T-cell (primary cell): ENCODE measurements around the gene HSP90B1. TPM values are rescaled to one million over a fixed set of nuclear protein-coding genes. Genes with fewer than 3 reads are reported as not detected.

Experiments used
- ATAC-seq, 4 experiments: fragments of 200-7000 bp in 3 of 4; fragments of 150-1000 bp in 1 of 4; cut with Tn5 transposase; replicated peaks in 1 of 4; 1 replicate in 3 of 4; 2 replicates in 1 of 4; pipeline ENCODE4 v1.10.0; 2021; ENCODE audit warnings: moderate library complexity in 3 of 4, mild to moderate bottlenecking in 2 of 4, moderate number of reproducible peaks in 1 of 4
- CTCF ChIA-PET, 2 donors: fragments of 300-600 bp; sonication (Branson Sonifier 250); formaldehyde crosslinking; loops; one replicate each; lab custom pipeline; 2022; ENCODE audit warnings: antibody characterized with exemption in 2 of 2; lab: Charles Lee
- POLR2A ChIA-PET, 2 donors: fragments of 300-600 bp; sonication (Branson Sonifier 250); formaldehyde crosslinking; loops; one replicate each; lab custom pipeline; 2022; ENCODE audit warnings: antibody characterized with exemption in 2 of 2; lab: Charles Lee
- DNase-seq, 35 experiments: peaks; one replicate each; pipeline versions ENCODE4 v3.0.0 to v3.0.0-alpha.2; 2013 to 2023
- H3K27ac ChIP-seq: one replicate; pipeline ENCODE4 v1.5.1; 2013; ENCODE audit warnings: low read length
- H3K27me3 ChIP-seq, 2 experiments: replicated peaks in 1 of 2; 1 replicate in 1 of 2; 2 replicates in 1 of 2; pipeline versions ENCODE4 v1.6.1 to v1.7.0; 2013; ENCODE audit warnings: low read length in 1 of 2, mixed read lengths in 1 of 2; ENCODE audit not compliant: control insufficient read depth in 2 of 2, insufficient read depth in 2 of 2; ENCODE audit errors: extremely low read depth in 1 of 2
- H3K36me3 ChIP-seq, 2 donors: 1 replicate in 1 of 2; 2 replicates in 1 of 2; pipeline versions ENCODE4 v1.6.1 to v1.7.0; 2013; ENCODE audit warnings: low read length in 1 of 2; ENCODE audit not compliant: control insufficient read depth in 2 of 2, insufficient read depth in 1 of 2; ENCODE audit errors: extremely low read depth in 1 of 2
- H3K4me1 ChIP-seq, 2 experiments: 1 replicate in 1 of 2; 2 replicates in 1 of 2; pipeline versions ENCODE4 v1.6.1 to v1.7.0; 2013; ENCODE audit warnings: low read length in 2 of 2, mixed read lengths in 1 of 2; ENCODE audit not compliant: insufficient read depth in 2 of 2, control insufficient read depth in 1 of 2; ENCODE audit errors: extremely low read depth in 1 of 2
- H3K4me3 ChIP-seq, 2 donors: 1 replicate in 1 of 2; 2 replicates in 1 of 2; pipeline versions ENCODE4 v1.5.1 to v1.7.0; 2013; ENCODE audit warnings: mild to moderate bottlenecking in 2 of 2, low read length in 1 of 2, moderate library complexity in 1 of 2; ENCODE audit not compliant: control insufficient read depth in 1 of 2; ENCODE audit errors: extremely low read depth in 1 of 2
- H3K9me3 ChIP-seq: 2 replicates; pipeline ENCODE4 v1.7.0; 2013
- H3K27ac Mint-ChIP-seq, 2 donors: one replicate each; pipeline ENCODE4 v1.8.0; 2020 to 2021; ENCODE audit warnings: mild to moderate bottlenecking in 2 of 2, mixed read lengths in 2 of 2
- H3K27me3 Mint-ChIP-seq, 2 donors: one replicate each; pipeline ENCODE4 v1.8.0; 2021 to 2022; ENCODE audit warnings: mixed read lengths in 2 of 2
- H3K36me3 Mint-ChIP-seq: one replicate; pipeline ENCODE4 v1.8.0; 2021; ENCODE audit warnings: mixed read lengths
- H3K4me1 Mint-ChIP-seq, 3 donors: one replicate each; pipeline ENCODE4 v1.8.0; 2020 to 2022; ENCODE audit warnings: mixed read lengths in 3 of 3, mild to moderate bottlenecking in 1 of 3
- H3K4me3 Mint-ChIP-seq, 3 donors: one replicate each; pipeline ENCODE4 v1.8.0; 2020 to 2022; ENCODE audit warnings: mild to moderate bottlenecking in 3 of 3, mixed read lengths in 3 of 3, moderate library complexity in 3 of 3
- H3K9me3 Mint-ChIP-seq, 3 donors: one replicate each; pipeline ENCODE4 v1.8.0; 2020 to 2022; ENCODE audit warnings: mixed read lengths in 3 of 3
- WGBS: methylation state at CpG from one replicate; pipeline ENCODE4 v1.1.5; 2013; ENCODE audit warnings: missing lambda C conversion rate; ENCODE audit not compliant: insufficient coverage; 5-methylcytosine and 5-hydroxymethylcytosine counted together
- total RNA-seq, 35 experiments: library from RNA in 6 of 35; stranded (reverse) in 6 of 35; fragments of 120-200 nt in 1 of 35; gene quantifications; one replicate each; pipeline versions ENCODE4 v1.2.1 to v1.2.4 and lab custom pipeline; 2013 to 2026

The HSP90B1 gene
- total RNA-seq, 5 donors from 2014 or later (not counting 1 experiment from before 2014, with no cell fraction given) = 240 to 310 (median 290) TPM

DNA sequence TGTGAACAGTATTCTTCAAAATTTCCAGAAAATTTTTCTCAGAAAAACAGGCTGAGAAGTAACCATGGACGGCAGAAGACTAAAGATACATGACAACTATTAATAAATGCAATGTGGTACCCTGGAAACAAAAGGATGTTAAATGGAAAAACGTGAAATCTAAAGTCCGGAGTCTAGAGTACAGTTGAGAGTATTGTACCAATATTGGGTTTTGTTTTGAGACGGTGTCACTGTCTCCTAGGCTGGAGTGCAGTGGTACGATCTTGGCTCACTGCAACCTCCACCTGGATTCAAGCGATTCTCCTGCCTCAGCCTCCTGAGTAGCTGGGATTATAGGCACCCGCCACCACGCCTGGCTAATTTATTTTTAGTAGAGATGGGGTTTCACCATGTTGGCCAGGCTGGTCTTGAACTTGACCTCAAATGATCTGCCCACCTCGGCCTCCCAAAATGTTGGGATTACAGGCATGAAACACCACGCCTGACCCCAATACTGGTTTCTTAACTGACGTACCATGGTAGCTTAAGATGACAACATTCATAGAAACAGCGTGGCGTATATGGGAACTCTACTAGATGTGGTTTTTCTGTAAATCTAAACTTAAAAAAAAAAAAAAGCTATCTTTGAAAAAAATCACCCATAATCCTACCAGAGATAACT, 18.7 kb downstream of the HSP90B1 start:
- Histone ChIP-seq H3K27ac (no peak overlapping the region), H3K27me3 (no peaks in the 10 kb centered on the region), H3K4me3 (no peak overlapping the region), H3K4me1 (no peaks in the 10 kb centered on the region), H3K9me3 (no peaks in the 10 kb centered on the region), H3K36me3 (peaks cover 3 to 95% of the 10 kb centered on the region in 2 donors)
- CTCF ChIA-PET = interaction anchor here (0.8 to 1.4 kb wide), 3 partner anchors 13 to 25 kb away, joined by 3 to 4 read pairs (median 3); partner anchors contain the start of gene TDG (in 1 of the 2)
- Mint-ChIP-seq H3K27me3 (no peaks in the 10 kb centered on the region), H3K4me1 (peaks cover 19 to 26% (median 22%) of the 10 kb centered on the region in 3 donors), H3K9me3 (no peaks in the 10 kb centered on the region), H3K27ac (peak overlapping the region; percentile 52 to 66), H3K36me3 (peaks cover 57% of the 10 kb centered on the region), H3K4me3 (no peak overlapping the region)
- POLR2A ChIA-PET = interaction anchor here in 1 of 2 donors (0.6 kb wide), 1 partner anchor 19 kb away, joined by 4 read pairs; the partner anchor contains the start of gene HSP90B1
- ATAC-seq (peak in 2 of 4 experiments; percentile 31 to 36), DNase-seq (no peak)
- 85% methylated on average over 6 of the region's 13 CpGs for WGBS

DNA sequence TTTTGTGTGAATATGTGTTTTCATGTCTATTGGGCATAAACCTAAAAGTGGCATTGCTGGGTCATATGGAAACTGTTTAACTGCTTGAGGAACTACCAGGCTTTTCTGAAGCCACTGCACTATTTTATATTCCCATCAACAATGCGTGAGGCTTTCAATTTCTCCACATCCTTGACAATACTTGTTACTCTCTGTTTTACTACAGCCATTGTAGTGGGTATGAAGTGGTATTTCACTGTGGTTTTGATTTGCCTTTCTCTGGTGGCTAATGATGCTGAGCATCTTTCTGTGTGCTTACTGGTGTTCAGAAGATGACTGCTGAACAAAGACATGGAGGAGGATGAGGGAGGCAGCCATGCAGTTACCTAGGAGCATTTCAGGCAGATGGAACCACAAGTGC, 22.3 kb downstream of the HSP90B1 start:
- WGBS = no CpG with 5 or more reads among the region's 1 CpG
- no peaks in the 10 kb centered on the region for H3K9me3 Mint-ChIP-seq
- Histone ChIP-seq H3K9me3 (no peaks in the 10 kb centered on the region), H3K4me3 (no peak overlapping the region), H3K27me3 (no peaks in the 10 kb centered on the region), H3K4me1 (peaks cover 4 to 19% of the 10 kb centered on the region in 2 experiments), H3K27ac (no peak overlapping the region), H3K36me3 (peaks cover 3 to 65% of the 10 kb centered on the region in 2 donors)
- no peak overlapping the region for H3K4me3 Mint-ChIP-seq
- H3K27ac Mint-ChIP-seq = peak overlapping the region; percentile 57 to 61
- ATAC-seq (no peak), DNase-seq (no peak)
- H3K27me3 Mint-ChIP-seq = no peaks in the 10 kb centered on the region
- peaks cover 33% of the 10 kb centered on the region for H3K36me3 Mint-ChIP-seq
- ChIA-PET CTCF (interaction anchor here in 1 of 2 donors (1.8 kb wide), 1 partner anchor 14 kb away, joined by 5 read pairs; no protein-coding TSS in a partner anchor), POLR2A (interaction anchor here in 1 of 2 donors (0.5 kb wide), 1 partner anchor 14 kb away, joined by 4 read pairs; no protein-coding TSS in a partner anchor)
- peaks cover 45 to 51% (median 45%) of the 10 kb centered on the region in 3 donors for H3K4me1 Mint-ChIP-seq

GRCh38 chr12:103955811-103956508, 25.8 kb downstream of the HSP90B1 start:
- no peak for DNase-seq
- H3K36me3 Mint-ChIP-seq = peaks cover 16% of the 10 kb centered on the region
- H3K36me3 ChIP-seq = peaks cover 3 to 31% of the 10 kb centered on the region in 2 donors
- H3K27ac Mint-ChIP-seq = peak overlapping the region; percentile 98 to 99
- no peaks in the 10 kb centered on the region for H3K27me3 Mint-ChIP-seq
- ChIA-PET CTCF (interaction anchor here in 1 of 2 donors (0.9 to 2.0 kb wide), 4 partner anchors 10 to 26 kb away, joined by 3 to 11 read pairs (median 6); partner anchors contain the start of genes HSP90B1 and TDG), POLR2A (interaction anchor here (0.5 to 1.4 kb wide), 7 partner anchors 9 to 182 kb away, joined by 3 to 11 read pairs (median 4); partner anchors contain the start of genes HSP90B1 (in 1 of the 2) and TDG (in 1 of the 2))
- ATAC-seq = no peak
- 51% methylated on average over 7 of the region's 7 CpGs for WGBS
- H3K4me1 ChIP-seq = peaks cover 4 to 21% of the 10 kb centered on the region in 2 experiments
- H3K9me3 ChIP-seq = no peaks in the 10 kb centered on the region
- peak overlapping the region; percentile 72 to 87 for H3K4me3 ChIP-seq
- peak overlapping the region; percentile 1 for H3K27ac ChIP-seq
- H3K4me1 Mint-ChIP-seq = peaks cover 37 to 47% (median 44%) of the 10 kb centered on the region in 3 donors
- H3K9me3 Mint-ChIP-seq = no peaks in the 10 kb centered on the region
- peak overlapping the region; percentile 97 to 98 (median 98) for H3K4me3 Mint-ChIP-seq
- H3K27me3 ChIP-seq = no peaks in the 10 kb centered on the region

GRCh38 chr12:103956509-103957027, 26.4 kb downstream of the HSP90B1 start:
- Mint-ChIP-seq H3K4me1 (peaks cover 37 to 47% (median 44%) of the 10 kb centered on the region in 3 donors), H3K4me3 (peak overlapping the region; percentile 97 to 98 (median 98)), H3K27me3 (no peaks in the 10 kb centered on the region), H3K9me3 (no peaks in the 10 kb centered on the region), H3K36me3 (peaks cover 16% of the 10 kb centered on the region), H3K27ac (peak overlapping the region; percentile 98 to 99)
- H3K9me3 ChIP-seq = no peaks in the 10 kb centered on the region
- H3K36me3 ChIP-seq = peaks cover 3 to 27% of the 10 kb centered on the region in 2 donors
- no peaks in the 10 kb centered on the region for H3K27me3 ChIP-seq
- under 1% methylated on average over 28 of the region's 31 CpGs for WGBS
- peak in 3 of 35 experiments; percentile 2 to 11 (median 5) for DNase-seq
- ATAC-seq = peak in 3 of 4 experiments; percentile 6 to 8 (median 7)
- peaks cover 4 to 21% of the 10 kb centered on the region in 2 experiments for H3K4me1 ChIP-seq
- POLR2A ChIA-PET = interaction anchor here (0.5 to 1.4 kb wide), 9 partner anchors 9 to 181 kb away, joined by 3 to 11 read pairs (median 3); partner anchors contain the start of genes HSP90B1 (in 1 of the 2) and TDG (in 1 of the 2)
- peak overlapping the region; percentile 72 to 87 for H3K4me3 ChIP-seq
- CTCF ChIA-PET = interaction anchor here (0.5 to 2.0 kb wide), 4 partner anchors 9 to 69 kb away, joined by 3 to 11 read pairs (median 6); partner anchors contain the start of genes HSP90B1 (in 1 of the 2) and TDG (in 1 of the 2)
- H3K27ac ChIP-seq = peak overlapping the region; percentile 72

DNA sequence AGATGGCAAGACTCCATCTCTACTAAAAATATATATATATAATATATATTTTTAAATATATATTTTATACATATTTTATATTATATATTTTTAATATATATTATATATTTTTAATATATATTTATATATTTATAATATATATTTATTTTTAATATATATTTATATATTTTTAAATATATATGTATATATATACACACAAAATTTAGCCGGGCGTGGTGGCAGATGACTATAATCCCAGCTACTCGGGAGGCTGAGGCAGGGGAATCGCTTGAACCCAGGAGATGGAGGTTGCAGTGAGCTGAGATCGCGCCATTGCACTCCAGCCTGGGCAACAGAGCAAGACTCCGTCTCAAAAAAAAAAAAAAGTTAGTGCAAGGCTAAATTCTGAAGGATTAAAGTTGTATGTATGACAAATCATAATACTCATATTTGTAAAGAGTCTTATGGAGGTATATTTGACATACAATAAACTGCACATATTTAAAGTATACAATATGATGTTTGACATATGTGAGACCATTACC, 27.7 kb downstream of the HSP90B1 start:
- CTCF ChIA-PET = interaction anchor here (0.7 to 2.0 kb wide), 2 partner anchors 15 to 28 kb away, joined by 6 to 11 read pairs; partner anchors contain the start of gene HSP90B1 (in 1 of the 2)
- H3K27ac Mint-ChIP-seq = peak overlapping the region; percentile 98 to 99
- Histone ChIP-seq H3K4me1 (peaks cover 4 to 21% of the 10 kb centered on the region in 2 experiments), H3K9me3 (no peaks in the 10 kb centered on the region), H3K27me3 (no peaks in the 10 kb centered on the region), H3K36me3 (peaks cover 0 to 15% of the 10 kb centered on the region in 2 donors), H3K4me3 (peak overlapping the region in 1 of 2 donors; percentile 72), H3K27ac (peak overlapping the region; percentile 72)
- WGBS = no CpG with 5 or more reads among the region's 7 CpGs
- H3K36me3 Mint-ChIP-seq = peaks cover 9% of the 10 kb centered on the region
- POLR2A ChIA-PET = no interaction called here
- DNase-seq (no peak), ATAC-seq (no peak)
- H3K4me1 Mint-ChIP-seq = peaks cover 32 to 42% (median 41%) of the 10 kb centered on the region in 3 donors
- H3K4me3 Mint-ChIP-seq = peak overlapping the region; percentile 97 to 98 (median 98)
- no peaks in the 10 kb centered on the region for H3K9me3 Mint-ChIP-seq
- no peaks in the 10 kb centered on the region for H3K27me3 Mint-ChIP-seq
